A673 (cell line): ENCODE data around the gene ZNF385C. TPM values are rescaled to one million over a fixed set of nuclear protein-coding genes. Genes with fewer than 3 reads are reported as not detected.
A peak's percentile ranks its signal among the peaks of the same experiment; 100 is the strongest.

Experiments
- BruUV-seq: library from RNA; stranded (reverse); fragments of 400-500 nt; replicated peaks from 2 replicates; lab custom pipeline; 2021; lab: Mats Ljungman, UMichigan
- CTCF ChIA-PET: fragments of 300-600 bp; sonication (Branson Sonifier 250); formaldehyde crosslinking; loops from one replicate; lab custom pipeline; 2022; ENCODE audit warnings: antibody characterized with exemption; lab: Charles Lee
- POLR2A ChIA-PET: fragments of 300-600 bp; sonication (Branson Sonifier 250); formaldehyde crosslinking; loops from one replicate; lab custom pipeline; 2022; ENCODE audit warnings: antibody characterized with exemption; ENCODE audit not compliant: low non-redundant PET; lab: Charles Lee
- DNase-seq: peaks from one replicate; pipeline ENCODE4 v3.0.0-alpha.2; 2015; ENCODE audit warnings: low spot score
- H3K27ac ChIP-seq: fragments of 200-600 bp; sonication (generic); 2 replicates; pipeline ENCODE4 v1.5.1; 2016; ENCODE audit warnings: mixed run types, low read depth, mild to moderate bottlenecking, mixed read lengths, antibody characterized with exemption, low read length; ENCODE audit not compliant: poor library complexity, severe bottlenecking
- H3K27me3 ChIP-seq: fragments of 200-600 bp; sonication (generic); replicated peaks from 2 replicates; pipeline ENCODE4 v1.6.1; 2017; ENCODE audit warnings: mixed run types, low read depth, mild to moderate bottlenecking, mixed read lengths, antibody characterized with exemption, low read length; ENCODE audit not compliant: insufficient read depth, poor library complexity
- H3K36me3 ChIP-seq: fragments of 200-600 bp; sonication (generic); 2 replicates; pipeline ENCODE4 v1.6.1; 2016; ENCODE audit warnings: mixed run types, mild to moderate bottlenecking, mixed read lengths, antibody characterized with exemption, low read length; ENCODE audit not compliant: insufficient read depth, poor library complexity, severe bottlenecking
- H3K4me1 ChIP-seq: fragments of 200-600 bp; sonication (generic); 2 replicates; pipeline ENCODE4 v1.6.1; 2017; ENCODE audit warnings: mixed run types, mild to moderate bottlenecking, mixed read lengths, antibody characterized with exemption, low read length; ENCODE audit not compliant: insufficient read depth, poor library complexity, severe bottlenecking
- H3K4me3 ChIP-seq: fragments of 200-600 bp; sonication (generic); 2 replicates; pipeline ENCODE4 v1.5.1; 2016; ENCODE audit warnings: low read depth, mixed run types, mild to moderate bottlenecking, mixed read lengths, low read length; ENCODE audit not compliant: poor library complexity, severe bottlenecking
- H3K9me3 ChIP-seq: fragments of 200-600 bp; sonication (generic); 2 replicates; pipeline ENCODE4 v1.6.1; 2016; ENCODE audit warnings: mixed run types, low read depth, mild to moderate bottlenecking, mixed read lengths, antibody characterized with exemption, low read length; ENCODE audit not compliant: poor library complexity, severe bottlenecking
- CTCF ChIP-seq: fragments of 300-800, 200-600 bp; sonication (generic); conservative IDR thresholded peaks from 2 replicates; pipeline ENCODE4 v1.5.1; 2017; ENCODE audit warnings: low read depth, mild to moderate bottlenecking, antibody characterized with exemption, low read length, moderate library complexity, mixed read lengths
- EZH2 ChIP-seq: fragments of 200-600 bp; sonication (generic); IDR thresholded peaks from 2 replicates; pipeline ENCODE4 v1.6.1; 2017; ENCODE audit warnings: borderline replicate concordance, low read depth, mild to moderate bottlenecking, mixed read lengths, antibody characterized with exemption, low read length; ENCODE audit not compliant: poor library complexity, severe bottlenecking
- intact Hi-C: fragments of 100-400 bp; cut with micrococcal nuclease; formaldehyde crosslinking; loops from one replicate; pipeline ENCODE4 v1.10.0; 2022; ENCODE audit not compliant: unreplicated experiment
- total RNA-seq: library from RNA; stranded (reverse); gene quantifications from 2 replicates; pipeline ENCODE4 v1.2.3, GENCODE V29; 2021

The ZNF385C gene
- total RNA-seq, 1 experiment from 2014 or later, result 0.17 TPM

GRCh38 chr17:42112552-42113176, 14.4 kb upstream of the ZNF385C start, which contains the start of gene DHX58:
Gene DHX58, minus strand, starts transcription at chr17:42112714. Its CDS starts 822 bp downstream, at chr17:42111892.
- BruUV-seq, result no TSS peak
- H3K27ac ChIP-seq, result no peak within 1 kb of the TSS
- CTCF ChIA-PET, result no interaction called here
- H3K27me3 ChIP-seq, result no peaks in the 10 kb centered on the region
- H3K4me3 ChIP-seq, result peak within 1 kb of the TSS; percentile 42
- H3K36me3 ChIP-seq, result peaks cover 12% of the 10 kb centered on the region
- H3K4me1 ChIP-seq, result no peaks in the 10 kb centered on the region
- POLR2A ChIA-PET, result no interaction called here
- intact Hi-C loops, result no loop called here
- peak; percentile 76 for DNase-seq
- TF ChIP-seq EZH2 (no peak), CTCF (no peak)
- H3K9me3 ChIP-seq, result no peaks in the 10 kb centered on the region

- Histone ChIP-seq H3K4me3 (peak overlapping the region; percentile 42), H3K4me1 (no peaks in the 10 kb centered on the region), H3K36me3 (peaks cover 10% of the 10 kb centered on the region), H3K27me3 (no peaks in the 10 kb centered on the region), H3K9me3 (no peaks in the 10 kb centered on the region), H3K27ac (no peak overlapping the region)
- POLR2A ChIA-PET, result no interaction called here
- no peak for TF ChIP-seq CTCF
- no peak for TF ChIP-seq EZH2
- BruUV-seq, result no TSS peak
- peak; percentile 11 for DNase-seq
- CTCF ChIA-PET, result no interaction called here
- intact Hi-C loops, result no loop called here
These were observed 13.7 kb upstream of the ZNF385C start for GRCh38 chr17:42111871-42112551.

GRCh38 chr17:42111265-42111636, 13.0 kb upstream of the ZNF385C start:
- Histone ChIP-seq H3K27me3 (no peaks in the 10 kb centered on the region), H3K4me1 (no peaks in the 10 kb centered on the region), H3K9me3 (no peaks in the 10 kb centered on the region), H3K27ac (no peak overlapping the region), H3K36me3 (peaks cover 7% of the 10 kb centered on the region), H3K4me3 (no peak overlapping the region)
- DNase-seq, result no peak
- ChIA-PET POLR2A (no interaction called here), CTCF (no interaction called here)
- TF ChIP-seq EZH2 (no peak), CTCF (no peak)
- BruUV-seq, result no TSS peak
- intact Hi-C loops, result no loop called here
